IMR-90 (cell line): Measurements from ENCODE around the gene ABHD17C. TPM values are rescaled to one million over a fixed set of nuclear protein-coding genes. Genes with fewer than 3 reads are reported as not detected.
A peak's percentile ranks its signal among the peaks of the same experiment; 100 is the strongest.

ENCODE experiments used
- ATAC-seq: fragments of 200-7000 bp; cut with Tn5 transposase; 2 replicates; pipeline ENCODE4 v1.9.1; 2020; ENCODE audit warnings: low read depth, mild to moderate bottlenecking, moderate library complexity
- BruUV-seq: library from RNA; stranded (reverse); fragments of 400-500 nt; replicated peaks from 2 replicates; lab custom pipeline; 2021; lab: Mats Ljungman, UMichigan
- CTCF ChIA-PET: fragments of 300-600 bp; formaldehyde crosslinking; extraction: SDS; loops from one replicate; lab custom pipeline; 2021; ENCODE audit warnings: antibody characterized with exemption; lab: Yijun Ruan, JAX
- POLR2A ChIA-PET: fragments of 300-600 bp; sonication (Branson Sonifier 250); formaldehyde crosslinking; loops from one replicate; lab custom pipeline; 2022; ENCODE audit warnings: antibody characterized with exemption; ENCODE audit not compliant: unreplicated experiment; lab: Charles Lee
- DNase-seq: peaks from one replicate; pipeline ENCODE4 v3.0.0; 2013
- H2AFZ ChIP-seq: replicated peaks from 2 replicates; pipeline ENCODE3; 2013; ENCODE audit warnings: low read length, mild to moderate bottlenecking; ENCODE audit not compliant: poor library complexity
- H2AK5ac ChIP-seq: 2 replicates; pipeline ENCODE4 v1.6.1; 2013; ENCODE audit warnings: low read depth, low read length, inconsistent platforms
- H2AK9ac ChIP-seq: replicated peaks from 2 replicates; pipeline ENCODE3; 2013; ENCODE audit warnings: mild to moderate bottlenecking, low read depth, low read length, moderate library complexity; ENCODE audit not compliant: poor library complexity
- H2BK120ac ChIP-seq: 2 replicates; pipeline ENCODE4 v1.6.1; 2013; ENCODE audit warnings: low read depth, low read length, inconsistent platforms
- H2BK15ac ChIP-seq: 3 replicates; pipeline ENCODE4 v1.6.1; 2013; ENCODE audit warnings: low read depth, low read length, inconsistent platforms
- H2BK20ac ChIP-seq: 2 replicates; pipeline ENCODE4 v1.6.1; 2013; ENCODE audit warnings: low read depth, mild to moderate bottlenecking, inconsistent platforms, low read length, moderate library complexity
- H2BK5ac ChIP-seq: 2 replicates; pipeline ENCODE4 v1.6.1; 2013; ENCODE audit warnings: mild to moderate bottlenecking, low read depth, low read length, inconsistent platforms; ENCODE audit not compliant: poor library complexity, severe bottlenecking
- H3K14ac ChIP-seq: replicated peaks from 2 replicates; pipeline ENCODE4 v1.6.1; 2013; ENCODE audit warnings: low read depth, low read length, inconsistent platforms
- H3K18ac ChIP-seq: 2 replicates; pipeline ENCODE4 v1.6.1; 2013; ENCODE audit warnings: low read depth, low read length, control low read depth
- H3K23ac ChIP-seq: 2 replicates; pipeline ENCODE4 v1.6.1; 2013; ENCODE audit warnings: low read depth, low read length, inconsistent platforms
- H3K27ac ChIP-seq: 2 replicates; pipeline ENCODE4 v1.5.1; 2013; ENCODE audit warnings: mild to moderate bottlenecking, control low read depth, low read length; ENCODE audit not compliant: insufficient read depth
- H3K27me3 ChIP-seq: 2 replicates; pipeline ENCODE4 v1.6.1; 2013; ENCODE audit warnings: low read length; ENCODE audit not compliant: control insufficient read depth, insufficient read depth
- H3K36me3 ChIP-seq: 2 replicates; pipeline ENCODE4 v1.6.1; 2013; ENCODE audit warnings: low read length, mixed read lengths; ENCODE audit not compliant: control insufficient read depth, insufficient read depth
- H3K4ac ChIP-seq: 2 replicates; pipeline ENCODE4 v1.6.1; 2013; ENCODE audit warnings: low read depth, low read length, inconsistent platforms
- H3K4me1 ChIP-seq: 2 replicates; pipeline ENCODE4 v1.6.1; 2013; ENCODE audit warnings: low read length, mixed read lengths; ENCODE audit not compliant: control insufficient read depth, insufficient read depth
- H3K4me2 ChIP-seq: 2 replicates; pipeline ENCODE4 v1.6.1; 2013; ENCODE audit warnings: low read depth, mild to moderate bottlenecking, control low read depth, low read length, moderate library complexity
- H3K4me3 ChIP-seq: 2 replicates; pipeline ENCODE4 v1.5.1; 2013; ENCODE audit warnings: low read depth, mild to moderate bottlenecking, control low read depth, low read length, moderate library complexity; ENCODE audit not compliant: insufficient read depth
- H3K56ac ChIP-seq: 2 replicates; pipeline ENCODE4 v1.6.1; 2013; ENCODE audit warnings: low read length, inconsistent platforms; ENCODE audit not compliant: insufficient read depth; ENCODE audit errors: extremely low read depth
- H3K79me1 ChIP-seq, 2 experiments: 2 replicates each; pipeline ENCODE4 v1.6.1; 2013; ENCODE audit warnings: low read length in 2 of 2, inconsistent platforms in 1 of 2, low read depth in 1 of 2
- H3K9ac ChIP-seq: 2 replicates; pipeline ENCODE4 v1.6.1; 2013; ENCODE audit warnings: low read depth, low read length, control low read depth
- H3K9me1 ChIP-seq: 2 replicates; pipeline ENCODE4 v1.6.1; 2013; ENCODE audit warnings: low read length, inconsistent platforms; ENCODE audit not compliant: insufficient read depth
- H3K9me3 ChIP-seq: 2 replicates; pipeline ENCODE4 v1.6.1; 2013; ENCODE audit warnings: low read length; ENCODE audit not compliant: control insufficient read depth, insufficient read depth
- H4K20me1 ChIP-seq: 2 replicates; pipeline ENCODE4 v1.6.1; 2013; ENCODE audit warnings: low read length, inconsistent platforms; ENCODE audit not compliant: insufficient read depth
- H4K5ac ChIP-seq: 2 replicates; pipeline ENCODE4 v1.6.1; 2013; ENCODE audit warnings: mild to moderate bottlenecking, low read depth, low read length, control low read depth
- H4K8ac ChIP-seq, 2 experiments: 2 replicates each; pipeline ENCODE4 v1.6.1; 2013; ENCODE audit warnings: low read depth in 2 of 2, low read length in 2 of 2, control low read depth in 1 of 2, inconsistent platforms in 1 of 2
- H4K91ac ChIP-seq: 2 replicates; pipeline ENCODE4 v1.6.1; 2013; ENCODE audit warnings: low read depth, low read length, inconsistent platforms; ENCODE audit not compliant: insufficient read depth
- BHLHE40 ChIP-seq: fragments of 150-350 bp; IDR thresholded peaks from 2 replicates; pipeline ENCODE4 v1.6.1; 2016; ENCODE audit warnings: mild to moderate bottlenecking, low read depth, low read length
- CEBPB ChIP-seq: IDR thresholded peaks from 2 replicates; pipeline ENCODE4 v1.6.1; 2012; ENCODE audit warnings: low read depth, low read length, improper control_type of control experiment
- CHD1 ChIP-seq: IDR thresholded peaks from 2 replicates; pipeline ENCODE4 v1.6.1; 2012; ENCODE audit warnings: low read depth, low read length, improper control_type of control experiment
- FOS ChIP-seq: fragments of 150-350 bp; IDR thresholded peaks from 2 replicates; pipeline ENCODE4 v1.6.1; 2016; ENCODE audit warnings: low read depth, low read length
- MAFK ChIP-seq: IDR thresholded peaks from 2 replicates; pipeline ENCODE4 v1.6.1; 2012; ENCODE audit warnings: low read depth, low read length, improper control_type of control experiment
- MAZ ChIP-seq: IDR thresholded peaks from 2 replicates; pipeline ENCODE4 v1.6.1; 2012; ENCODE audit warnings: low read depth, mild to moderate bottlenecking, low read length, improper control_type of control experiment, moderate library complexity, borderline replicate concordance
- MXI1 ChIP-seq: IDR thresholded peaks from 2 replicates; pipeline ENCODE4 v1.6.1; 2012; ENCODE audit warnings: low read depth, mild to moderate bottlenecking, low read length, moderate library complexity, borderline replicate concordance
- NFE2L2 ChIP-seq: fragments of 150-350 bp; IDR thresholded peaks from 2 replicates; pipeline ENCODE4 v1.6.1; 2016; ENCODE audit warnings: low read depth, mild to moderate bottlenecking, low read length
- POLR2A ChIP-seq: IDR thresholded peaks from 2 replicates; pipeline ENCODE4 v1.6.1; 2012; ENCODE audit warnings: mild to moderate bottlenecking, low read depth, low read length
- RAD21 ChIP-seq: IDR thresholded peaks from 2 replicates; pipeline ENCODE4 v1.6.1; 2012; ENCODE audit warnings: low read length, improper control_type of control experiment
- RCOR1 ChIP-seq: IDR thresholded peaks from 2 replicates; pipeline ENCODE4 v1.6.1; 2012; ENCODE audit warnings: mild to moderate bottlenecking, low read length, improper control_type of control experiment; ENCODE audit not compliant: insufficient replicate concordance
- RFX5 ChIP-seq: IDR thresholded peaks from 2 replicates; pipeline ENCODE4 v1.8.0; 2012; ENCODE audit warnings: low read depth, mild to moderate bottlenecking, low read length, moderate library complexity
- SMC3 ChIP-seq: fragments of 150-350 bp; IDR thresholded peaks from 2 replicates; pipeline ENCODE4 v1.6.1; 2016; ENCODE audit warnings: low read depth, mild to moderate bottlenecking, antibody characterized with exemption, low read length, moderate library complexity
- USF2 ChIP-seq: fragments of 150-350 bp; IDR thresholded peaks from 2 replicates; pipeline ENCODE4 v1.6.1; 2017; ENCODE audit warnings: mild to moderate bottlenecking, antibody characterized with exemption, low read length, low read depth
- WGBS, 2 experiments: methylation state at CpG; one replicate each; pipeline versions ENCODE4 v1.1.5 to v1.1.7; 2013; ENCODE audit warnings: missing lambda C conversion rate in 2 of 2; ENCODE audit not compliant: insufficient read length in 1 of 2; ENCODE audit errors: extremely low coverage in 2 of 2; 5-methylcytosine and 5-hydroxymethylcytosine counted together
- dilution Hi-C: fragments of 300-500 bp; cut with HindIII; formaldehyde crosslinking; loops from one replicate; pipeline ENCODE4 v1.14.3; 2018; ENCODE audit warnings: low sequenced_read_pairs; ENCODE audit not compliant: unreplicated experiment
- in situ Hi-C: fragments of 300-500 bp; cut with MboI; formaldehyde crosslinking; loops from 3 replicates; pipeline ENCODE4 v1.14.3; 2019; ENCODE audit warnings: low sequenced_read_pairs, inconsistent platforms, mixed read lengths
- intact Hi-C: fragments of 100-400 bp; cut with micrococcal nuclease; formaldehyde crosslinking; loops from 2 replicates; pipeline ENCODE4 v1.10.0; 2022
- polyA plus RNA-seq, 3 experiments: library from polyadenylated mRNA; depleted of rRNA; stranded (reverse); fragments of >200 nt; gene quantifications; 2 replicates each; pipeline ENCODE4 v1.2.3, GENCODE V29; 2012; ENCODE audit warnings: low replicate concordance in 1 of 3
- total RNA-seq: library from RNA; depleted of rRNA; stranded (reverse); fragments of >200 nt; gene quantifications from 2 replicates; pipeline ENCODE4 v1.2.3, GENCODE V29; 2012
- TF ChIP-seq, protein P1 (sequence below): conservative IDR thresholded peaks from 2 replicates; pipeline ENCODE4 v1.5.1; 2012; ENCODE audit warnings: mild to moderate bottlenecking, low read depth, low read length, improper control_type of control experiment
- TF ChIP-seq, protein P2 (sequence below): fragments of 150-350 bp; IDR thresholded peaks from 2 replicates; pipeline ENCODE4 v1.6.1; 2016; ENCODE audit warnings: low read depth, mild to moderate bottlenecking, low read length, moderate library complexity, borderline replicate concordance

The ABHD17C gene
- total and polyA plus RNA-seq, 2 of the 4 experiments (the other 2 are of a cell fraction) = 5.4 to 10.3 TPM

GRCh38 chr15:80798911-80799310, 103.8 kb downstream of the ABHD17C start:
- H2BK15ac ChIP-seq = no peak overlapping the region
- H2BK120ac ChIP-seq = no peak overlapping the region
- ATAC-seq (no peak), DNase-seq (no peak)
- BruUV-seq = TSS peak; percentile 0
- no peak overlapping the region for H3K4me3 ChIP-seq
- H3K9ac ChIP-seq = no peak overlapping the region
- in situ Hi-C loops = no loop called here
- no peak for TF ChIP-seq POLR2A
- TF ChIP-seq MXI1 = no peak
- TF ChIP-seq CEBPB = no peak
- TF ChIP-seq RFX5 = no peak
- no peak for TF ChIP-seq SMC3
- TF ChIP-seq MAZ = no peak
- TF ChIP-seq MAFK = no peak
- TF ChIP-seq, protein P1, sequence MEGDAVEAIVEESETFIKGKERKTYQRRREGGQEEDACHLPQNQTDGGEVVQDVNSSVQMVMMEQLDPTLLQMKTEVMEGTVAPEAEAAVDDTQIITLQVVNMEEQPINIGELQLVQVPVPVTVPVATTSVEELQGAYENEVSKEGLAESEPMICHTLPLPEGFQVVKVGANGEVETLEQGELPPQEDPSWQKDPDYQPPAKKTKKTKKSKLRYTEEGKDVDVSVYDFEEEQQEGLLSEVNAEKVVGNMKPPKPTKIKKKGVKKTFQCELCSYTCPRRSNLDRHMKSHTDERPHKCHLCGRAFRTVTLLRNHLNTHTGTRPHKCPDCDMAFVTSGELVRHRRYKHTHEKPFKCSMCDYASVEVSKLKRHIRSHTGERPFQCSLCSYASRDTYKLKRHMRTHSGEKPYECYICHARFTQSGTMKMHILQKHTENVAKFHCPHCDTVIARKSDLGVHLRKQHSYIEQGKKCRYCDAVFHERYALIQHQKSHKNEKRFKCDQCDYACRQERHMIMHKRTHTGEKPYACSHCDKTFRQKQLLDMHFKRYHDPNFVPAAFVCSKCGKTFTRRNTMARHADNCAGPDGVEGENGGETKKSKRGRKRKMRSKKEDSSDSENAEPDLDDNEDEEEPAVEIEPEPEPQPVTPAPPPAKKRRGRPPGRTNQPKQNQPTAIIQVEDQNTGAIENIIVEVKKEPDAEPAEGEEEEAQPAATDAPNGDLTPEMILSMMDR = no peak
- TF ChIP-seq RAD21 = no peak
- no peak for TF ChIP-seq FOS
- no peak for TF ChIP-seq NFE2L2
- no peak for TF ChIP-seq USF2
- no peak for TF ChIP-seq RCOR1
- TF ChIP-seq CHD1 = no peak
- TF ChIP-seq, protein P2, sequence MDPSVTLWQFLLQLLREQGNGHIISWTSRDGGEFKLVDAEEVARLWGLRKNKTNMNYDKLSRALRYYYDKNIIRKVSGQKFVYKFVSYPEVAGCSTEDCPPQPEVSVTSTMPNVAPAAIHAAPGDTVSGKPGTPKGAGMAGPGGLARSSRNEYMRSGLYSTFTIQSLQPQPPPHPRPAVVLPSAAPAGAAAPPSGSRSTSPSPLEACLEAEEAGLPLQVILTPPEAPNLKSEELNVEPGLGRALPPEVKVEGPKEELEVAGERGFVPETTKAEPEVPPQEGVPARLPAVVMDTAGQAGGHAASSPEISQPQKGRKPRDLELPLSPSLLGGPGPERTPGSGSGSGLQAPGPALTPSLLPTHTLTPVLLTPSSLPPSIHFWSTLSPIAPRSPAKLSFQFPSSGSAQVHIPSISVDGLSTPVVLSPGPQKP = no peak
- no peak for TF ChIP-seq BHLHE40
- no peak overlapping the region for H3K56ac ChIP-seq
- H3K14ac ChIP-seq = no peak overlapping the region
- peaks cover 11% of the 10 kb centered on the region; the same call in 1 of the 2 replicates for H3K9me1 ChIP-seq
- peaks cover 57% of the 10 kb centered on the region for H4K20me1 ChIP-seq
- H3K18ac ChIP-seq = no peak overlapping the region
- CTCF ChIA-PET = no interaction called here
- dilution Hi-C loops = no loop called here
- peaks cover 67% of the 10 kb centered on the region for H3K36me3 ChIP-seq
- H2AK9ac ChIP-seq = no peak overlapping the region
- no peak overlapping the region for H3K4me2 ChIP-seq
- no CpG with 5 or more reads among the region's 3 CpGs for WGBS, 2 experiments
- H2AK5ac ChIP-seq = no peak overlapping the region
- no peak overlapping the region for H3K23ac ChIP-seq
- peaks cover 0 to 8% of the 10 kb centered on the region in 2 experiments; a peak in 1 of 4 replicates for H3K79me1 ChIP-seq
- H2BK20ac ChIP-seq = no peak overlapping the region
- no peak overlapping the region for H3K27ac ChIP-seq
- H2BK5ac ChIP-seq = no peak overlapping the region
- no peaks in the 10 kb centered on the region for H3K9me3 ChIP-seq
- POLR2A ChIA-PET = no interaction called here
- H4K5ac ChIP-seq = no peak overlapping the region
- no peak overlapping the region for H4K8ac ChIP-seq
- intact Hi-C loops = no loop called here
- no peaks in the 10 kb centered on the region for H3K4me1 ChIP-seq
- no peak overlapping the region for H2AFZ ChIP-seq
- H3K4ac ChIP-seq = no peak overlapping the region
- H4K91ac ChIP-seq = no peak overlapping the region
- H3K27me3 ChIP-seq = no peaks in the 10 kb centered on the region
